K562 (cell line): Measurements from ENCODE around the gene TIMM8A. TPM values are rescaled to one million over a fixed set of nuclear protein-coding genes. Genes with fewer than 3 reads are reported as not detected.
A peak's percentile ranks its signal among the peaks of the same experiment; 100 is the strongest.

ENCODE experiments used
- ATAC-seq: fragments of 200-7000 bp; cut with Tn5 transposase; 3 replicates; pipeline ENCODE4 v1.9.1; 2020; ENCODE audit warnings: moderate library complexity
- BruUV-seq: library from RNA; stranded (reverse); fragments of 400-500 nt; replicated peaks from 2 replicates; lab custom pipeline; 2021; lab: Mats Ljungman, UMichigan
- CTCF ChIA-PET: fragments of 300-600 bp; formaldehyde crosslinking; extraction: SDS; loops from one replicate; lab custom pipeline; 2021; ENCODE audit warnings: low intra/inter-chr PET ratio; lab: Yijun Ruan, JAX
- POLR2A ChIA-PET: fragments of 300-600, 350-650 bp; sonication (Branson Sonifier 250); formaldehyde crosslinking; extraction: SDS; loops from one replicate; lab custom pipeline; 2021; ENCODE audit warnings: antibody characterized with exemption, inconsistent platforms; lab: Yijun Ruan, JAX
- DNase-seq, 4 experiments: peaks; one replicate each; pipeline versions ENCODE4 v3.0.0 to v3.0.0-alpha.2; 2011 to 2018; ENCODE audit warnings: low spot score in 3 of 4, mixed read lengths in 3 of 4; ENCODE audit errors: extremely low read depth in 1 of 4
- FAIRE-seq: peaks from 2 replicates; lab custom pipeline; 2011; peaks lifted over from hg19 to GRCh38; lab: Jason Lieb, UNC
- H2AFZ ChIP-seq: 2 replicates; pipeline ENCODE4 v1.6.0; 2011; ENCODE audit warnings: low read depth, low read length, control low read depth, inconsistent platforms
- H3K27ac ChIP-seq: fragments of 200-600 bp; 3 replicates; pipeline ENCODE4 v1.8.0; 2011; ENCODE audit warnings: low read depth, mild to moderate bottlenecking, control low read depth, inconsistent platforms, low read length, moderate library complexity, mixed read lengths; ENCODE audit errors: extremely low read depth
- H3K27me3 ChIP-seq, 2 experiments: fragments of 300-600 bp in 1 of 2; 2 replicates in 1 of 2; 3 replicates in 1 of 2; pipeline versions ENCODE4 v1.6.0 to v1.8.0; 2011; ENCODE audit warnings: inconsistent platforms in 2 of 2, low read length in 2 of 2, mild to moderate bottlenecking in 1 of 2, mixed read lengths in 1 of 2, moderate library complexity in 1 of 2; ENCODE audit not compliant: control insufficient read depth in 2 of 2, insufficient read depth in 2 of 2
- H3K36me3 ChIP-seq: fragments of 300-600 bp; 3 replicates; pipeline ENCODE4 v1.8.0; 2011; ENCODE audit warnings: mild to moderate bottlenecking, low read length, inconsistent platforms; ENCODE audit not compliant: control insufficient read depth, insufficient read depth
- H3K4me1 ChIP-seq, 2 experiments: fragments of 200-600 bp in 1 of 2; replicated peaks in 1 of 2; 2 replicates in 1 of 2; 3 replicates in 1 of 2; pipeline versions ENCODE4 v1.5.1 to v1.8.0; 2011; ENCODE audit warnings: inconsistent platforms in 2 of 2, low read length in 2 of 2, mild to moderate bottlenecking in 1 of 2, mixed read lengths in 1 of 2, moderate library complexity in 1 of 2; ENCODE audit not compliant: control insufficient read depth in 2 of 2, insufficient read depth in 2 of 2
- H3K4me2 ChIP-seq: 2 replicates; pipeline ENCODE4 v1.6.1; 2011; ENCODE audit warnings: low read length, control low read depth, inconsistent platforms, mixed read lengths; ENCODE audit not compliant: insufficient read depth
- H3K4me3 ChIP-seq: fragments of 200-600 bp; sonication (generic), shearing (Covaris generic); 2 replicates; pipeline ENCODE4 v1.5.1; 2016; ENCODE audit warnings: control low read depth, inconsistent platforms
- H3K79me2 ChIP-seq: fragments of 200-600 bp; 3 replicates; pipeline ENCODE4 v1.8.0; 2011; ENCODE audit warnings: low read length, inconsistent platforms; ENCODE audit not compliant: control insufficient read depth, insufficient read depth
- H3K9ac ChIP-seq, 2 experiments: 2 replicates each; pipeline versions ENCODE4 v1.6.0 to v1.6.1; 2011; ENCODE audit warnings: low read depth in 2 of 2, low read length in 2 of 2, control low read depth in 1 of 2, inconsistent platforms in 1 of 2, mild to moderate bottlenecking in 1 of 2, mixed read lengths in 1 of 2; ENCODE audit not compliant: insufficient read depth in 1 of 2
- H3K9me1 ChIP-seq: one replicate; pipeline ENCODE4 v1.6.0; 2011; ENCODE audit warnings: inconsistent platforms, mild to moderate bottlenecking, low read length, moderate library complexity; ENCODE audit not compliant: control insufficient read depth, insufficient read depth
- H3K9me3 ChIP-seq: replicated peaks from 2 replicates; pipeline ENCODE4 v1.5.1; 2011; ENCODE audit warnings: low read depth, low read length, inconsistent platforms; ENCODE audit not compliant: control insufficient read depth, insufficient read depth
- H4K20me1 ChIP-seq: replicated peaks from 2 replicates; pipeline ENCODE4 v1.6.1; 2011; ENCODE audit warnings: low read length, inconsistent platforms, mixed read lengths; ENCODE audit not compliant: control insufficient read depth, insufficient read depth
- CEBPB ChIP-seq: fragments of 450-650 bp; IDR thresholded peaks from 2 replicates; pipeline ENCODE4 v1.6.1; 2016; ENCODE audit warnings: missing genetic modification characterization, missing compliant biosample characterization
- CEBPG ChIP-seq, 3 experiments: fragments of 200-800 bp in 1 of 3; sonication (Bioruptor generic) in 1 of 3; sonication (generic) in 1 of 3; formaldehyde crosslinking in 1 of 3; IDR thresholded peaks in 2 of 3; conservative IDR thresholded peaks in 1 of 3; 2 replicates each; pipeline versions ENCODE4 v1.6.1 to v1.8.0; 2016 to 2022; ENCODE audit warnings: missing compliant biosample characterization in 2 of 3, missing genetic modification characterization in 2 of 3, mild to moderate bottlenecking in 1 of 3, missing genetic modification reagents in 1 of 3
- RBFOX2 ChIP-seq: fragments of 200-400 bp; formaldehyde crosslinking; IDR thresholded peaks from 2 replicates; pipeline ENCODE4 v1.6.1; 2017; ENCODE audit warnings: low read depth, mild to moderate bottlenecking, low read length, moderate library complexity
- RFX1 ChIP-seq: fragments of 450-650 bp; IDR thresholded peaks from 2 replicates; pipeline ENCODE4 v1.6.1; 2016; ENCODE audit warnings: mild to moderate bottlenecking, moderate library complexity
- TFAP4 ChIP-seq: sonication (generic); formaldehyde crosslinking; IDR thresholded peaks from 2 replicates; pipeline ENCODE4 v1.8.0; 2022; ENCODE audit warnings: missing genetic modification reagents, mild to moderate bottlenecking, moderate library complexity, borderline replicate concordance
- ZNF212 ChIP-seq: fragments of 450-650 bp; formaldehyde crosslinking; IDR thresholded peaks from 2 replicates; pipeline ENCODE4 v1.4.0; 2020; ENCODE audit warnings: mild to moderate bottlenecking
- ZNF408 ChIP-seq: fragments of 250-450 bp; sonication (Bioruptor Pico); IDR thresholded peaks from 2 replicates; pipeline ENCODE4 v1.4.0; 2020; ENCODE audit warnings: low read depth, mild to moderate bottlenecking, moderate library complexity
- WGBS: fragments of 100-300 bp; shearing (Covaris generic); methylation state at CpG from one replicate; pipeline ENCODE4 v1.1.6; 2016; ENCODE audit warnings: low coverage, mixed read lengths; ENCODE audit not compliant: insufficient coverage; ENCODE audit errors: missing lambda C conversion rate; 5-methylcytosine and 5-hydroxymethylcytosine counted together
- in situ Hi-C: fragments of 300-500 bp; cut with MboI; formaldehyde crosslinking; loops from 4 replicates; pipeline ENCODE4 v1.15.0; 2018; ENCODE audit warnings: inconsistent platforms, mixed read lengths
- intact Hi-C: fragments of 100-400 bp; cut with micrococcal nuclease; formaldehyde crosslinking; loops from 2 replicates; pipeline ENCODE4 v1.14.2; 2022
- polyA plus RNA-seq, 8 experiments: library from polyadenylated mRNA; depleted of rRNA in 4 of 8; stranded (reverse) in 5 of 8; unstranded in 3 of 8; fragments of >200 nt; fragmentation: Nextera tagmentation in 2 of 8; fragmentation: Illumina TruSeq in 1 of 8; extraction: Ambion mirVana in 2 of 8; extraction: Trizol in 1 of 8; gene quantifications; 2 replicates each; pipeline versions ENCODE4 v1.2.1 to v1.2.3, GENCODE V29; 2011 to 2014; ENCODE audit warnings: inconsistent platforms in 1 of 8, missing spikeins in 1 of 8
- total RNA-seq, 7 experiments: library from RNA; depleted of rRNA in 6 of 7; stranded (reverse); fragments of >200 nt in 6 of 7; fragmentation: Illumina TruSeq in 2 of 7; extraction: Trizol in 2 of 7; gene quantifications; 2 replicates each; pipeline versions ENCODE4 v1.2.1 to v1.2.3, GENCODE V29; 2011 to 2021; ENCODE audit warnings: low replicate concordance in 1 of 7

Gene TIMM8A
- total and polyA plus RNA-seq, 9 of the 15 experiments (the other 6 are each of a cell fraction or from before 2014, with no cell fraction given): 10.9 to 132 (median 41.1) TPM

DNA sequence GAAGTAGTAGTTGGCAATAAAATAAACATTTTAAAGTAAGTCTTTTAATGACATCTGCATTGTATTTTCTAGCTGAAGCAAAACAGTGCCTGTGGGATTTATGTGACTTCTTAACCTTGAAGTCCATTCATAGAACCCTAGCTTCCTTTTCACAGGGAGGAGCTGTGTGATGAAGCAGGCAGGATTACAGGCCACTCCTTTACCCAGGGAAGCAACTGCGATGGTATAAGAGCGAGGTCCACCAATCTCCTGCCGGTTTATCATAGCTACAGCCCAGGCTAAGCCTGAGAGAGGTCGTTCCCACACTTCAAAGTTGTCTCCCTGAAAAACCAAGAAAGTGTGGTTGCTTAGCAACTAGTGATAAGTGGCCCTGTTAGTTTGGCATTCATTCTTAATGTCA, 49.2 kb upstream of the TIMM8A start:
- Histone ChIP-seq H3K4me2 (no peak overlapping the region), H3K4me3 (no peak overlapping the region), H4K20me1 (peaks cover 5% of the 10 kb centered on the region; the same call in 1 of the 2 replicates), H3K36me3 (peaks cover 69% of the 10 kb centered on the region)
- intact Hi-C loops: no loop called here
- TF ChIP-seq RFX1: peak; percentile 88
- TF ChIP-seq ZNF408 (CRISPR knock-in tag): no peak
- TF ChIP-seq, all 486 proteins: peak for 1
- Histone ChIP-seq H3K27me3 (no peaks in the 10 kb centered on the region), H2AFZ (no peak overlapping the region), H3K79me2 (peaks cover 13% of the 10 kb centered on the region), H3K27ac (peak overlapping the region; percentile 38; the same call in 2 of the 3 replicates), H3K9me3 (no peaks in the 10 kb centered on the region), H3K9ac (no peak overlapping the region), H3K4me1 (peaks cover 0 to 7% of the 10 kb centered on the region in 2 experiments; a peak in 3 of 5 replicates), H3K9me1 (no peaks in the 10 kb centered on the region)
- FAIRE-seq: no peak
- in situ Hi-C loops: no loop called here
- no TSS peak for BruUV-seq
- ChIA-PET POLR2A (interaction anchor here (1.1 to 3.4 kb wide), 3 partner anchors 9 to 12 kb away, joined by 3 to 20 read pairs (median 6); partner anchors contain the start of genes GLA and HNRNPH2), CTCF (no interaction called here)
- WGBS: 10% methylated on average over 4 of the region's 4 CpGs
- DNase-seq: peak in 1 of 4 experiments; percentile 36
- peak; percentile 53 for ATAC-seq

DNA sequence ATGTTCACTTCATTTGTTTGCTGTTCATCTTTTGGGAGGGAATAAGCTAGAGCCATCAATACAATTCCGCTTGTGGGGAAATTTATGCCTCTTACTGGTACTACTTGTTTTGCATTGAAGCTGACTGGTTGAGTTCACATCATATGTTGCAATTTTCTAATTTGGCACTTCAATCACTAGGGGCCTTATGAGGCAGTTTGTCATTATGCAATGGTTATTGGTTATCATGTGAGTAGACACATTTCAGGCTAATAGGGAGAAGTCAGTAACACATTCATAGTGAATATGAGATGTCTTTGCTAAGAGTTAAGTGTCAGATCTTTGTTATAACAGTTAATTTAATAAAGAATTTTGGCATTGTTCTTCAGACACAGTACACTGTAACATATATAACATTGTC, 47.2 kb upstream of the TIMM8A start:
- in situ Hi-C loops: no loop called here
- peaks cover 5% of the 10 kb centered on the region; the same call in 1 of the 2 replicates for H4K20me1 ChIP-seq
- BruUV-seq: no TSS peak
- no peak overlapping the region for H3K4me2 ChIP-seq
- peaks cover 33% of the 10 kb centered on the region for H3K79me2 ChIP-seq
- DNase-seq (no peak), ATAC-seq (peak; percentile 3), FAIRE-seq (no peak)
- CTCF ChIA-PET: no interaction called here
- no peak overlapping the region for H2AFZ ChIP-seq
- peaks cover 0 to 7% of the 10 kb centered on the region in 2 experiments; a peak in 3 of 5 replicates for H3K4me1 ChIP-seq
- H3K27me3 ChIP-seq: no peaks in the 10 kb centered on the region
- POLR2A ChIA-PET: interaction anchor here (0.6 to 3.4 kb wide), 3 partner anchors 11 to 134 kb away, joined by 3 to 20 read pairs (median 3); partner anchors contain the start of genes GLA, HNRNPH2 and TIMM8A
- 69% methylated on average over 1 of the region's 1 CpG for whole genome bisulfite sequencing
- no peak overlapping the region for H3K9ac ChIP-seq
- peak overlapping the region; percentile 10; the same call in 1 of the 3 replicates for H3K27ac ChIP-seq
- H3K9me1 ChIP-seq: no peaks in the 10 kb centered on the region
- no peaks in the 10 kb centered on the region for H3K9me3 ChIP-seq
- no peak overlapping the region for H3K4me3 ChIP-seq
- TF ChIP-seq CEBPG (CRISPR knock-in tag; IDR thresholded peaks at IDR 0.05) (peak; percentile 42; the same call in 1 of the 2 replicates), CEBPG (tag; conservative IDR thresholded peaks at IDR 0.05 in 1 of 2, IDR thresholded peaks at IDR 0.05 in 1 of 2) (peak in 1 of 2 experiments; percentile 67; a peak in 2 of 4 replicates), CEBPB (tag) (peak; percentile 85), RBFOX2 (0 out of 2 replicates have a peak, but pooled peaks have one; percentile 22), ZNF212 (CRISPR knock-in tag) (no peak), TFAP4 (CRISPR knock-in tag) (no peak)
- TF ChIP-seq, all 486 proteins: peak for 3
- peaks cover 69% of the 10 kb centered on the region for H3K36me3 ChIP-seq
- intact Hi-C loops: no loop called here
